Neural progenitor cell (in vitro differentiated cells): ENCODE results near the gene PPIE. TPM values are rescaled to one million over a fixed set of nuclear protein-coding genes. Genes with fewer than 3 reads are reported as not detected.
A peak's percentile ranks its signal among the peaks of the same experiment; 100 is the strongest.

Experiments
- DNase-seq: peaks from one replicate; pipeline ENCODE4 v3.0.0-alpha.2; 2016; ENCODE audit warnings: low spot score
- H2AFZ ChIP-seq: fragments of 200-600 bp; sonication (generic); replicated peaks from 2 replicates; pipeline ENCODE4 v1.6.1; 2016; ENCODE audit warnings: antibody characterized with exemption
- H3F3A ChIP-seq: fragments of 200-600 bp; sonication (generic); 2 replicates; pipeline ENCODE4 v1.6.1; 2016; ENCODE audit warnings: antibody characterized with exemption, low read depth
- H3K27ac ChIP-seq: fragments of 200-600 bp; sonication (generic); 2 replicates; pipeline ENCODE4 v1.5.1; 2016; ENCODE audit warnings: mild to moderate bottlenecking
- H3K27me3 ChIP-seq: fragments of 200-600 bp; sonication (generic); 2 replicates; pipeline ENCODE4 v1.6.1; 2016; ENCODE audit warnings: mild to moderate bottlenecking, moderate library complexity
- H3K36me3 ChIP-seq: fragments of 200-600 bp; sonication (generic); 2 replicates; pipeline ENCODE4 v1.5.1; 2016
- H3K4me1 ChIP-seq: fragments of 200-600 bp; sonication (generic); 2 replicates; pipeline ENCODE4 v1.6.1; 2016; ENCODE audit warnings: mixed run types
- H3K4me2 ChIP-seq: fragments of 200-600 bp; sonication (generic); 2 replicates; pipeline ENCODE4 v1.6.1; 2016
- H3K4me3 ChIP-seq: fragments of 200-600 bp; sonication (generic); 2 replicates; pipeline ENCODE4 v1.5.1; 2016
- H3K79me2 ChIP-seq: fragments of 200-600 bp; sonication (generic); 2 replicates; pipeline ENCODE4 v1.6.1; 2016; ENCODE audit warnings: low read depth
- H3K9ac ChIP-seq: fragments of 200-600 bp; sonication (generic); 2 replicates; pipeline ENCODE4 v1.6.1; 2016
- H3K9me3 ChIP-seq: fragments of 200-600 bp; sonication (generic); 2 replicates; pipeline ENCODE4 v1.5.1; 2016; ENCODE audit warnings: low read depth
- H4K20me1 ChIP-seq: fragments of 200-600 bp; sonication (generic); 2 replicates; pipeline ENCODE4 v1.6.1; 2016; ENCODE audit warnings: low read depth
- H3K27ac Mint-ChIP-seq: 3 replicates; pipeline ENCODE4 v1.8.0; 2021; ENCODE audit warnings: mixed read lengths
- H3K27me3 Mint-ChIP-seq: 2 replicates; pipeline ENCODE4 v1.8.0; 2022; ENCODE audit warnings: low read depth, mild to moderate bottlenecking, inconsistent platforms, moderate library complexity, mixed read lengths; ENCODE audit not compliant: insufficient read depth
- H3K36me3 Mint-ChIP-seq: 3 replicates; pipeline ENCODE4 v1.8.0; 2021; ENCODE audit warnings: mixed read lengths
- H3K4me1 Mint-ChIP-seq: 3 replicates; pipeline ENCODE4 v1.8.0; 2021; ENCODE audit warnings: mixed read lengths
- H3K4me3 Mint-ChIP-seq: 3 replicates; pipeline ENCODE4 v1.8.0; 2021; ENCODE audit warnings: mild to moderate bottlenecking, moderate library complexity, mixed read lengths
- H3K9me3 Mint-ChIP-seq: 3 replicates; pipeline ENCODE4 v1.8.0; 2020; ENCODE audit warnings: mixed read lengths
- CTCF ChIP-seq: fragments of 200-600 bp; sonication (generic); IDR thresholded peaks from 2 replicates; pipeline ENCODE4 v1.5.1; 2017; ENCODE audit warnings: antibody characterized with exemption, mild to moderate bottlenecking
- EZH2 ChIP-seq: fragments of 200-600 bp; sonication (generic); IDR thresholded peaks from 2 replicates; pipeline ENCODE4 v1.6.1; 2017; ENCODE audit warnings: antibody characterized with exemption, mild to moderate bottlenecking, moderate library complexity
- EZH2phosphoT487 ChIP-seq: fragments of 200-600 bp; sonication (generic); IDR thresholded peaks from 2 replicates; pipeline ENCODE4 v1.6.1; 2017; ENCODE audit warnings: antibody characterized with exemption
- total RNA-seq: library from RNA; depleted of rRNA; stranded (reverse); fragments of >200 nt; gene quantifications from 2 replicates; pipeline ENCODE4 v1.2.3, GENCODE V29; 2015; ENCODE audit warnings: low replicate concordance

Gene PPIE
- total RNA-seq, 1 donor from 2014 or later = 57.2 TPM

GRCh38 chr1:39711966-39712340 is 26.7 kb upstream of the PPIE start:
- Histone ChIP-seq H3F3A (peaks cover 20% of the 10 kb centered on the region), H3K27ac (no peak overlapping the region), H3K27me3 (peaks cover 99% of the 10 kb centered on the region), H3K4me3 (no peak overlapping the region), H3K4me1 (peaks cover 19% of the 10 kb centered on the region), H3K9me3 (no peaks in the 10 kb centered on the region), H2AFZ (peak overlapping the region; percentile 45), H3K4me2 (peak overlapping the region; percentile 33), H4K20me1 (no peaks in the 10 kb centered on the region), H3K79me2 (no peaks in the 10 kb centered on the region), H3K36me3 (no peaks in the 10 kb centered on the region), H3K9ac (no peak overlapping the region)
- no peak for DNase-seq
- Mint-ChIP-seq H3K9me3 (no peaks in the 10 kb centered on the region), H3K36me3 (no peaks in the 10 kb centered on the region), H3K4me3 (no peak overlapping the region), H3K27ac (no peak overlapping the region), H3K4me1 (peaks cover 19% of the 10 kb centered on the region), H3K27me3 (peaks cover 19% of the 10 kb centered on the region)
- TF ChIP-seq EZH2phosphoT487 (no peak), EZH2 (no peak), CTCF (no peak)

GRCh38 chr1:39713557-39713956 is 25.1 kb upstream of the PPIE start:
- no peaks in the 10 kb centered on the region for H3K36me3 ChIP-seq
- H3K9me3 Mint-ChIP-seq = no peaks in the 10 kb centered on the region
- H3K79me2 ChIP-seq = no peaks in the 10 kb centered on the region
- H3K27me3 Mint-ChIP-seq = peaks cover 19% of the 10 kb centered on the region
- H2AFZ ChIP-seq = no peak overlapping the region
- H3K27ac Mint-ChIP-seq = no peak overlapping the region
- no peak overlapping the region for H3K4me3 ChIP-seq
- H3K9ac ChIP-seq = no peak overlapping the region
- TF ChIP-seq EZH2 = no peak
- TF ChIP-seq EZH2phosphoT487 = no peak
- no peak for TF ChIP-seq CTCF
- no peak overlapping the region for H3K4me2 ChIP-seq
- H3K4me1 ChIP-seq = peaks cover 19% of the 10 kb centered on the region
- peaks cover 99% of the 10 kb centered on the region for H3K27me3 ChIP-seq
- H3K4me3 Mint-ChIP-seq = no peak overlapping the region
- H3K9me3 ChIP-seq = no peaks in the 10 kb centered on the region
- peaks cover 20% of the 10 kb centered on the region for H3F3A ChIP-seq
- H3K36me3 Mint-ChIP-seq = no peaks in the 10 kb centered on the region
- H3K4me1 Mint-ChIP-seq = peaks cover 19% of the 10 kb centered on the region
- H4K20me1 ChIP-seq = no peaks in the 10 kb centered on the region
- DNase-seq = no peak
- H3K27ac ChIP-seq = no peak overlapping the region

GRCh38 chr1:39717809-39718208 is 20.9 kb upstream of the PPIE start:
- Histone ChIP-seq H3K27me3 (peaks cover 99% of the 10 kb centered on the region), H3K4me3 (no peak overlapping the region), H3K27ac (no peak overlapping the region), H3K36me3 (no peaks in the 10 kb centered on the region), H3K9me3 (no peaks in the 10 kb centered on the region), H3K4me2 (no peak overlapping the region), H3K4me1 (no peaks in the 10 kb centered on the region), H3K79me2 (no peaks in the 10 kb centered on the region), H2AFZ (no peak overlapping the region), H3K9ac (no peak overlapping the region), H4K20me1 (no peaks in the 10 kb centered on the region), H3F3A (no peaks in the 10 kb centered on the region)
- Mint-ChIP-seq H3K27me3 (peaks cover 26% of the 10 kb centered on the region), H3K9me3 (no peaks in the 10 kb centered on the region), H3K36me3 (no peaks in the 10 kb centered on the region), H3K27ac (no peak overlapping the region), H3K4me3 (no peak overlapping the region), H3K4me1 (peaks cover 5% of the 10 kb centered on the region)
- TF ChIP-seq EZH2 = no peak
- TF ChIP-seq EZH2phosphoT487 = no peak
- TF ChIP-seq CTCF = peak; percentile 10
- no peak for DNase-seq
